HG03565 (cell line): ENCODE results near the gene MAST4.

ENCODE experiments used
- ATAC-seq: cut with Tn5 transposase; IDR thresholded peaks from one replicate; pipeline ENCODE4 v1.9.1; 2021; ENCODE audit warnings: mild to moderate bottlenecking, moderate library complexity; ENCODE audit not compliant: unreplicated experiment

The MAST4 gene

GRCh38 chr5:66896171-66896570, 300.0 kb downstream of the MAST4 start:
- ATAC-seq, result no peak

- ATAC-seq, result no peak
Measured at GRCh38 chr5:66897356-66897755, 301.2 kb downstream of the MAST4 start.

GRCh38 chr5:66898241-66898995, 302.2 kb downstream of the MAST4 start:
- no peak for ATAC-seq

GRCh38 chr5:66903218-66903617, 307.0 kb downstream of the MAST4 start:
- no peak for ATAC-seq

GRCh38 chr5:66903709-66904108, 307.5 kb downstream of the MAST4 start:
- no peak for ATAC-seq

GRCh38 chr5:66904189-66904588, 308.0 kb downstream of the MAST4 start:
- ATAC-seq, result no peak

- no peak for ATAC-seq
Measured at GRCh38 chr5:66906021-66906420, 309.8 kb downstream of the MAST4 start.

GRCh38 chr5:66908230-66908629, 312.0 kb downstream of the MAST4 start:
- ATAC-seq, result no peak

GRCh38 chr5:66909364-66909763, 313.2 kb downstream of the MAST4 start:
- no peak for ATAC-seq

- ATAC-seq, result no peak
Measured at GRCh38 chr5:66912787-66913186, 316.6 kb downstream of the MAST4 start.

- no peak for ATAC-seq
Measured at GRCh38 chr5:66915531-66915930, 319.3 kb downstream of the MAST4 start.

- no peak for ATAC-seq
Measured at GRCh38 chr5:66922881-66923280, 326.7 kb downstream of the MAST4 start.

- ATAC-seq, result no peak
Measured at GRCh38 chr5:66923457-66923856, 327.3 kb downstream of the MAST4 start.

- no peak for ATAC-seq
Measured at GRCh38 chr5:66923922-66924321, 327.7 kb downstream of the MAST4 start.

GRCh38 chr5:66927140-66927539, 330.9 kb downstream of the MAST4 start:
- ATAC-seq, result no peak

- ATAC-seq, result no peak
Measured at GRCh38 chr5:66929281-66929680, 333.1 kb downstream of the MAST4 start.

- no peak for ATAC-seq
Measured at GRCh38 chr5:66929995-66930394, 333.8 kb downstream of the MAST4 start.

- ATAC-seq, result no peak
Measured at GRCh38 chr5:66931651-66932050, 335.5 kb downstream of the MAST4 start.

GRCh38 chr5:66932457-66932856, 336.3 kb downstream of the MAST4 start:
- ATAC-seq, result no peak

- no peak for ATAC-seq
Measured at GRCh38 chr5:66933066-66933465, 336.9 kb downstream of the MAST4 start.

GRCh38 chr5:66939094-66939493, 342.9 kb downstream of the MAST4 start:
- no peak for ATAC-seq

- peak; percentile 92 for ATAC-seq
Measured at GRCh38 chr5:66945389-66946349, 349.5 kb downstream of the MAST4 start.
